HepG2 (cell line): ENCODE results near the gene TPI1. TPM values are rescaled to one million over a fixed set of nuclear protein-coding genes. Genes with fewer than 3 reads are reported as not detected.

ENCODE experiments used
- ARHGAP35 ChIP-seq: sonication (generic); formaldehyde crosslinking; IDR thresholded peaks from 2 replicates; pipeline ENCODE4 v1.9.0; 2022; ENCODE audit warnings: mild to moderate bottlenecking, inconsistent platforms, moderate library complexity, missing genetic modification reagents, borderline replicate concordance
- ASH2L ChIP-seq: fragments of 300-600, 200-600 bp; sonication (generic); IDR thresholded peaks from 2 replicates; pipeline ENCODE4 v1.7.0; 2017; ENCODE audit warnings: low read depth, mild to moderate bottlenecking, moderate library complexity, mixed read lengths, low read length; ENCODE audit not compliant: insufficient read length
- ELF3 ChIP-seq: IDR thresholded peaks from 2 replicates; pipeline ENCODE4 v1.6.1; 2016; ENCODE audit warnings: missing genetic modification reagents, missing compliant biosample characterization
- EZH2 ChIP-seq: conservative IDR thresholded peaks from 2 replicates; pipeline ENCODE4 v1.6.1; 2012; ENCODE audit warnings: mild to moderate bottlenecking, low read depth, low read length, moderate library complexity
- KDM6A ChIP-seq: IDR thresholded peaks from 2 replicates; pipeline ENCODE4 v1.6.1; 2016; ENCODE audit warnings: low read depth
- MBD4 ChIP-seq: IDR thresholded peaks from 2 replicates; pipeline ENCODE4 v1.6.1; 2012; ENCODE audit warnings: low read length, inconsistent platforms, borderline replicate concordance
- NCOA5 ChIP-seq: sonication (generic); formaldehyde crosslinking; IDR thresholded peaks from 2 replicates; pipeline ENCODE4 v1.4.0; 2020; ENCODE audit warnings: missing genetic modification reagents
- PRPF4 ChIP-seq: fragments of 200-400 bp; formaldehyde crosslinking; IDR thresholded peaks from 2 replicates; pipeline ENCODE4 v1.6.1; 2016; ENCODE audit warnings: low read length, low read depth; ENCODE audit not compliant: poor library complexity, severe bottlenecking
- SETDB1 ChIP-seq: sonication (generic); formaldehyde crosslinking; IDR thresholded peaks from 2 replicates; pipeline ENCODE4 v1.5.1; 2020; ENCODE audit warnings: missing genetic modification reagents, mild to moderate bottlenecking, borderline replicate concordance
- SNRNP70 ChIP-seq: fragments of 200-400 bp; formaldehyde crosslinking; IDR thresholded peaks from 2 replicates; pipeline ENCODE4 v1.6.1; 2017; ENCODE audit warnings: mild to moderate bottlenecking, low read depth, low read length, moderate library complexity
- ZBTB42 ChIP-seq: sonication (generic); formaldehyde crosslinking; IDR thresholded peaks from 2 replicates; pipeline ENCODE4 v1.5.0; 2020; ENCODE audit warnings: mild to moderate bottlenecking, missing genetic modification reagents
- ZNF513 ChIP-seq: sonication (generic); formaldehyde crosslinking; conservative IDR thresholded peaks from 2 replicates; pipeline ENCODE4 v1.5.0; 2020; ENCODE audit warnings: missing genetic modification reagents
- ZNF629 ChIP-seq: sonication (generic); formaldehyde crosslinking; conservative IDR thresholded peaks from 2 replicates; pipeline ENCODE4 v1.5.0; 2020; ENCODE audit warnings: missing genetic modification reagents
- ZNF644 ChIP-seq: IDR thresholded peaks from 2 replicates; pipeline ENCODE4 v1.6.1; 2016; ENCODE audit warnings: low read depth
- ZNF800 ChIP-seq: sonication (generic); formaldehyde crosslinking; IDR thresholded peaks from 2 replicates; pipeline ENCODE4 v1.4.0; 2020; ENCODE audit warnings: missing genetic modification reagents
- ZSCAN9 ChIP-seq: IDR thresholded peaks from 2 replicates; pipeline ENCODE4 v1.6.1; 2016; ENCODE audit warnings: borderline replicate concordance
- polyA plus RNA-seq, 8 experiments: library from polyadenylated mRNA; depleted of rRNA in 3 of 8; stranded (reverse) in 7 of 8; unstranded in 1 of 8; fragments of >200 nt; fragmentation: Illumina TruSeq in 4 of 8; extraction: Trizol in 4 of 8; gene quantifications; 2 replicates each; pipeline versions ENCODE4 v1.2.1 to v1.2.3, GENCODE V29; 2011 to 2016; ENCODE audit warnings: low read depth in 4 of 8, missing spikeins in 1 of 8, mixed read lengths in 1 of 8; ENCODE audit not compliant: insufficient read depth in 1 of 8
- total RNA-seq, 5 experiments: library from RNA; depleted of rRNA; stranded (reverse); fragments of >200 nt; fragmentation: Illumina TruSeq; extraction: Trizol; gene quantifications; 2 replicates each; pipeline ENCODE4 v1.2.3, GENCODE V29; 2016; ENCODE audit warnings: low read depth in 1 of 5
- TF ChIP-seq, protein P1 (sequence below): sonication (generic); formaldehyde crosslinking; IDR thresholded peaks from 2 replicates; pipeline ENCODE4 v1.8.0; 2022; ENCODE audit warnings: low read depth, missing genetic modification reagents
- TF ChIP-seq, protein P2 (sequence below): sonication (generic); formaldehyde crosslinking; IDR thresholded peaks from 2 replicates; pipeline ENCODE4 v1.9.0; 2022; ENCODE audit warnings: low read depth, missing genetic modification reagents
- TF ChIP-seq, protein P3 (sequence below): sonication (generic); formaldehyde crosslinking; IDR thresholded peaks from 2 replicates; pipeline ENCODE4 v1.9.0; 2021; ENCODE audit warnings: missing genetic modification reagents, borderline replicate concordance

The TPI1 gene
- total and polyA plus RNA-seq, 2 of the 13 experiments (the other 11 are each of a cell fraction or from before 2014, with no cell fraction given) = 945 to 2,535 TPM

DNA sequence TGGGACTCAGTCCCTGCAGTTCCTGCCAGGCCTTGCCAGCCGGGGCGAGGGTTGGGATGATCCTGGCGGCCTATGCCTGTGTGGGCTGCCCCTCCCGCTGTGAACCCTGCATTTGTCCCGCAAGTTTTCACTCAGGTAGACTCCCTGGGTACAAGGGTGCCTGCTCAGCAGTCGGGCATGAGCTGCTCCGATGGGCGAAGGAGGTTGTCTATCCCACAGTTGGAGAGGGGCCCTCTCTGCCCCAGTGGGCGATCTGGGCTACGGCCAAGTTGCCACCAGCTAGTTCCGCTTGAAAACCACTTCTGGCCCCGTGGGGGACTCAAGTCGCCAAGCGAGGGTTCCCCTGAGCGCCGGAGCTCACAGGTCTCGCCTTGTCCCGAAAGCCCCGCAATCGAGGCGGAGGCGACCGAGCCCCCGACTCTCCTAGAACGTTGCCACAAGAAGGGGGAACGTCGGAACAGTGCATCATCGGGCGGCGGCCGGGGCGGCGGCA lies 365 bp upstream of the TPI1 start (continued):
- TF ChIP-seq, protein P1, sequence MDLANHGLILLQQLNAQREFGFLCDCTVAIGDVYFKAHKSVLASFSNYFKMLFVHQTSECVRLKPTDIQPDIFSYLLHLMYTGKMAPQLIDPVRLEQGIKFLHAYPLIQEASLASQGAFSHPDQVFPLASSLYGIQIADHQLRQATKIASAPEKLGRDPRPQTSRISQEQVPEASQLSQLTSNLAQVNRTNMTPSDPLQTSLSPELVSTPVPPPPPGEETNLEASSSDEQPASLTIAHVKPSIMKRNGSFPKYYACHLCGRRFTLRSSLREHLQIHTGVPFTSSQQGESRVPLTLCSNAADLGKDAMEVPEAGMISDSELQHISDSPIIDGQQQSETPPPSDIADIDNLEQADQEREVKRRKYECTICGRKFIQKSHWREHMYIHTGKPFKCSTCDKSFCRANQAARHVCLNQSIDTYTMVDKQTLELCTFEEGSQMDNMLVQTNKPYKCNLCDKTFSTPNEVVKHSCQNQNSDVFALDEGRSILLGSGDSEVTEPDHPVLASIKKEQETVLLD = no peak; the same call in 1 of the 2 replicates
- TF ChIP-seq SETDB1 (CRISPR knock-in tag) (no peak), KDM6A (no peak), ZSCAN9 (CRISPR knock-in tag) (no peak), SNRNP70 (no peak), NCOA5 (CRISPR knock-in tag) (no peak), MBD4 (no peak), ZNF800 (no peak), EZH2 (no peak), ELF3 (CRISPR knock-in tag) (0 out of 2 replicates have a peak, but pooled peaks have one; percentile 4), ZBTB42 (CRISPR knock-in tag) (no peak), ZNF513 (CRISPR knock-in tag) (0 out of 2 replicates have a peak, but pooled peaks have one; percentile 22), ARHGAP35 (CRISPR knock-in tag) (no peak), PRPF4 (no peak), ZNF629 (no peak), ZNF644 (no peak), ASH2L (peak; percentile 32)
- TF ChIP-seq, protein P2, sequence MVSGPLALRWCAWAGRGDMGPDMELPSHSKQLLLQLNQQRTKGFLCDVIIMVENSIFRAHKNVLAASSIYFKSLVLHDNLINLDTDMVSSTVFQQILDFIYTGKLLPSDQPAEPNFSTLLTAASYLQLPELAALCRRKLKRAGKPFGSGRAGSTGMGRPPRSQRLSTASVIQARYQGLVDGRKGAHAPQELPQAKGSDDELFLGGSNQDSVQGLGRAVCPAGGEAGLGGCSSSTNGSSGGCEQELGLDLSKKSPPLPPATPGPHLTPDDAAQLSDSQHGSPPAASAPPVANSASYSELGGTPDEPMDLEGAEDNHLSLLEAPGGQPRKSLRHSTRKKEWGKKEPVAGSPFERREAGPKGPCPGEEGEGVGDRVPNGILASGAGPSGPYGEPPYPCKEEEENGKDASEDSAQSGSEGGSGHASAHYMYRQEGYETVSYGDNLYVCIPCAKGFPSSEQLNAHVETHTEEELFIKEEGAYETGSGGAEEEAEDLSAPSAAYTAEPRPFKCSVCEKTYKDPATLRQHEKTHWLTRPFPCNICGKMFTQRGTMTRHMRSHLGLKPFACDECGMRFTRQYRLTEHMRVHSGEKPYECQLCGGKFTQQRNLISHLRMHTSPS (CRISPR knock-in tag) = no peak; the same call in 1 of the 2 replicates
- TF ChIP-seq, protein P3, sequence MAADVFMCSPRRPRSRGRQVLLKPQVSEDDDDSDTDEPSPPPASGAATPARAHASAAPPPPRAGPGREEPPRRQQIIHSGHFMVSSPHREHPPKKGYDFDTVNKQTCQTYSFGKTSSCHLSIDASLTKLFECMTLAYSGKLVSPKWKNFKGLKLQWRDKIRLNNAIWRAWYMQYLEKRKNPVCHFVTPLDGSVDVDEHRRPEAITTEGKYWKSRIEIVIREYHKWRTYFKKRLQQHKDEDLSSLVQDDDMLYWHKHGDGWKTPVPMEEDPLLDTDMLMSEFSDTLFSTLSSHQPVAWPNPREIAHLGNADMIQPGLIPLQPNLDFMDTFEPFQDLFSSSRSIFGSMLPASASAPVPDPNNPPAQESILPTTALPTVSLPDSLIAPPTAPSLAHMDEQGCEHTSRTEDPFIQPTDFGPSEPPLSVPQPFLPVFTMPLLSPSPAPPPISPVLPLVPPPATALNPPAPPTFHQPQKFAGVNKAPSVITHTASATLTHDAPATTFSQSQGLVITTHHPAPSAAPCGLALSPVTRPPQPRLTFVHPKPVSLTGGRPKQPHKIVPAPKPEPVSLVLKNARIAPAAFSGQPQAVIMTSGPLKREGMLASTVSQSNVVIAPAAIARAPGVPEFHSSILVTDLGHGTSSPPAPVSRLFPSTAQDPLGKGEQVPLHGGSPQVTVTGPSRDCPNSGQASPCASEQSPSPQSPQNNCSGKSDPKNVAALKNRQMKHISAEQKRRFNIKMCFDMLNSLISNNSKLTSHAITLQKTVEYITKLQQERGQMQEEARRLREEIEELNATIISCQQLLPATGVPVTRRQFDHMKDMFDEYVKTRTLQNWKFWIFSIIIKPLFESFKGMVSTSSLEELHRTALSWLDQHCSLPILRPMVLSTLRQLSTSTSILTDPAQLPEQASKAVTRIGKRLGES (CRISPR knock-in tag) = no peak
